Eye (tissue), 1 donor: ENCODE results near the gene NEDD4L.
"Not testable (repeated sequence)": the region's sequence is repeated elsewhere in the genome, so short reads cannot be mapped to it uniquely, and the experiment has no call there.

Source experiments
- DNase-seq: peaks from one replicate; pipeline ENCODE4 v3.0.0-alpha.2; 2015

NEDD4L gene

DNA sequence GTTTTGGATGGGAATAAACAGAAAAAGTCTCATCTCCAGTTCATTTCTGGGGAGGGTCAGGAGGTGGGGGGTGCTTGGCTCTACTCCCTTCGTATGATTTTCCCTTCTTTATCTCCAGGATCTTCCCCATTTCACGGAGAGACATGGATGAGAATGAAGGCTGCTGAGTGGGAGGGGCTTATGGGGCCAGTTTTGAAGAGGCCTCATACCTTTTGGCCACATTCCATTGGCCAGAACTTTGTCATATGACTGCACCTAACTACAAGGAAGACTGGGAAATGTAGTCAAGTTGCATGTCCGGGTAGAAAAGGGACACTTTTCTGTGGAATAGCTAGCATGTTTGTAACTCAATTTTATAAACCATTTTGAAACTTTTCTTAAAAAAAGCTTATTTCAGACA lies 117.6 kb downstream of the NEDD4L start:
- DNase-seq = peak; percentile 16

DNA sequence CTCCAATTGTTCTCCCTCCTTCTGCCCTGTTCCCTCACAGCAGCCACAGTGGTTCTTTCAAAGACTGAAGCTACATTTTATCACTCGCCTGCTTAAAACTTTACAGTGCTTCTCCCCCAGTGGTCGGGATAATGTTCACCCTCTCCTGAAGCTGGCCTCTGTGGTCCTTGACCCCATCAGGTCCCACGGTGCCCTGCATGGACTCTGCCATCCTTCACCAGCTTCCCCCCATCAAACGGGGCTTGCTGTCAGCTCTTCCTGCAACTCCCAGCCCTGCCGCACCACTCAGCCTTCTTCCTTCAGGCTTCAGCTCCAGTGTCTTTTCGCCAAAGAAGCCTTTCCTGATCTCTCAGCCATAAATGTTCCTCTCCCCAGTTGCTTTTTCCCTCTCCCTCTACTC lies 118.1 kb downstream of the NEDD4L start:
- DNase-seq = no peak

DNA sequence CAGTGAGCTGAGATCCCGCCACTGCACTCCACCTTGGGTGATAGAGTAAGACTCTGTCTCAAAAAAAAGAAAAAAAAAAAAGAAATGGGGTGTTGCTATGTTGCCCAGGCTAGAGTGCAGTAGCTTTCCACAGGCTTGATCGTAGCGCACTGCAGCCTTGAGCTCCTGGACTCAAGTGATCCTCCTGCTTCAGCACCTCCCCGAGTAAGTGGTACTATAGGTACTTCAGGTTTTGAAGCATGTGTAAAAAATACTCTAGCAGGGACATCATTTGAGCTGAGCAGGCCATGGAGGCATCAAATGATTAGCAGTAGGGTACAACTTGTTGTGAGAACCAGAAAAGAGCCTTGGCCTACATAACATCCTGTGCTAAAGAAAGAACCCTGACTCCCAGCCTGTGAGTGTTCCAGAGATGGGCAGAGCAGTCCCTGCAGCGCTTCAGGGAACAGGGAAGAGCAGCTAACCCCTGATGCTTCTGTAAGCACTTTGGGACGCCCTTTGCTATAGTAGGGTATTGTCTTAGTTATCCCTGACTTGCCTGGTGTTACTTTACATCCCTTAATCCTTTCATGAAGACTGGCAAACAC lies 119.1 kb downstream of the NEDD4L start:
- DNase-seq = no peak

DNA sequence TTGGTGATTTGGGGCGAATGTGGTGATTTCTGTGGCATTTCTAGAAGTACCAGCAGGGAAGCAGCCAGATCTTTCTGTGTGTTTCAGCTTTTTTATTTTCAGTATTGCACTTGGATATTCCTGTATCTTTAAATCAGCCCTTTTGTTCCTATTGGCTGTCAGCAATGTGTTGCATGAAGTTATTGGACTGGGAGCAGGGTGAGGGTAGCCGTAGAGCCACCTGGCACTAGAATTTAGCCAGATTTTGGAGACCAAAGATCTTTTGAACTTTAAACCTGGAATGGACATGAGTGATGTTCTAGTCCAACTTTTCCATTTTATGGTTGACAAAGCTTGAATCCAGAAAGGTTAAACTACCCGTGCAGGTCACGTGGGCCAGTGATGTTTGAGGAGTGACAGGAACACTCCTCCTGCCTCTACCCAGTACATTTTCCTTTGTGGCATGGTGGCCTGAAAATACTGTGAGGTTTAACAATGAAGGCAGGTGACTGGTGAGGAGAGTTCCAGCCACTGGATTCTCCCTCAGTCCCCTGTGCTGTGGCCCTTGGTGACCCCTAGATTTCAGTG lies 122.3 kb downstream of the NEDD4L start:
- DNase-seq = no peak

DNA sequence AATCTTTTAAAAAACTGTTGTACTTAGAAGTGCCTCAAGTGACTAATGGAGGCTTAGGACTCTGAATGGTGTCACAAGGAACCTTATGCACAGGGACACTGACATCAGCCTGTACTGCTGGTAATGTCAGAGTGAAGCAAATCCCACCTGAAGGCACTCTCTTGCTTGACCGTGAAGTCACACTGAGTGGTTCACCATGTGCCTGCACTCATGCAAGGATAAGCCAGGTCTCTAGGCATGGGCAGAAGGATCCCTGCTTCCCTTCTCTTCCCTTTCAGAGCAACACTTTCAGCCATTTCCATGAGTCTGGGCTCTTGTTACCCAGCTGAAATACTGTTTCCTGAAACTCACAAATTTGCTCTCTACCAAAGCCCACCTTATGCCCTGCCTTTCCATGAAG lies 123.0 kb downstream of the NEDD4L start:
- no peak for DNase-seq

DNA sequence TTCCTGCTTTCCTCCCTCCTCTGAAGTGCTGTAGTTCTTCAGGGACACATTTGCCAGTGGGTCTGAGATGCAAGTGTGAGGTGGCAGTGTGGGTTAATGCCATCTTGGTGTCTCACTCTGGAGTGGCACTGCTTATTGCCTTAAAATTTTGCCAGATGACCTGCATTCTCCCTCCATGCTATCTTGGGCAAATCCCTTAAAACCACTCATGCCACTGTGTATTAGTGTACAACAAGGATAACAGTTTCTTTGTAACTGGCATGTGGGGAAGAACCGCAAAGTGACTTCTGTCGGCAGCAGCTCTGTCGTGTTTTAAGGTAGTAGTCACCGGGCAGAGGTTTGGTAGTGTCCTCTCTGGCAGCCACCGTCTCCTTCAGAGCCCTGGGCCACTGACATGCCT lies 124.2 kb downstream of the NEDD4L start:
- no peak for DNase-seq

GRCh38 chr18:58168993-58169392 lies 125.0 kb downstream of the NEDD4L start:
- no peak for DNase-seq

GRCh38 chr18:58169472-58169871 lies 125.4 kb downstream of the NEDD4L start:
- DNase-seq = no peak

DNA sequence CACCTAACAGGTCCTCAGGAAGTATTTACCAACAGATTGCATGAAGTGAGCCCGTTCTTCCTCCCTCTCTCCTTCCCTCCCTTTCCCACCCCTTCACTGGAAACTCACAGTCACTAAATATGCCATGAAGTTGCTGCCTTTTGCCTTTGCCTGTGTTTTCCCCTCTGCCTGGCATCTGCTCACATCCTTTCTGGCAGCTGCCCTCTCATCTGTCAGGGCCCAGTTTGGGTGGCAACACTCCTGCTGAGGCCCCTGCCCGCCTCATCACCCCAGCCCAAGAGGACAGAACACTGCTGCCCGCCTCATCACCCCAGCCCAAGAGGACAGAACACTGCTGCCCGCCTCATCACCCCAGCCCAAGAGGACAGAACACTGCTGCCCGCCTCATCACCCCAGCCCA lies 126.0 kb downstream of the NEDD4L start:
- not testable (repeated sequence) for DNase-seq

DNA sequence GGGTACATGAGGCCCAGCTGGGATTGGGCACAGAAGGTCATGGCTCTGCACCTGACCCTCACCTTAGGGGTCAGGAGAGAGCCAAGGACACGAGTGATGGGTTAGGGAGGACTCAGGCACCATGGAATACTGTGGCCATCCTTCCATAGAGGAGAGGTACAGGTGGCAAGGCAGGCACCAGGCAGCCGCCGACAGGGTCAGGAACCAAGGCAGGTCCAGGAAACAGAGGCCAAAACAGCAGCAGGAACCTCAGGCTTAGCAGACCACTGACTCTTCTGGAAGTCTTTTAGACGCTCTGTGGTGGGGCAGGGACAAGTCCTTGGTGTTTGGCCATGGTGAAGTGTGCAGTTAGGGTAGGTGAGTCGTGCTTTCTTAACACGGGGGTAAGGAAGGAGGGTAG lies 128.0 kb downstream of the NEDD4L start:
- no peak for DNase-seq

DNA sequence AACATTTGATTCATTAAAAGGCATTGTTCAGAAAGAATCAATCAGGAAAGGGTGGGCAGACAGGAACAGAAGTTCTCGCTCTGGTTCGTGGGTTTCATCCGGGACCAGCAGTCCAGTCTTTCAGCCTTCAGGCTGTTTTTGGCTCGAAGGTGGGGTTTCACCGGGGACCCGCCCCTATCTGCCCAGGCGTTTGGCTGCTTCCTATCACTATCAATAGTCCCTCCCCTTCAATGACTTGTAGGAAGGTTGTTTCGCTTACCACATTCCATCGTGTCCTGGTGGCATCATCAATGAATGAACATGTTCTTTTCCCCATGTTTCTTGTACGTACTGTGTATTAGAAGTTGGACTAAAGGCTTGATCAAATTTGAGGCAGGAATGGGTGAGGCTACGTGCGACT lies 130.3 kb downstream of the NEDD4L start:
- no peak for DNase-seq

- DNase-seq = no peak
Observed at GRCh38 chr18:58175122-58175785, 131.2 kb downstream of the NEDD4L start.

DNA sequence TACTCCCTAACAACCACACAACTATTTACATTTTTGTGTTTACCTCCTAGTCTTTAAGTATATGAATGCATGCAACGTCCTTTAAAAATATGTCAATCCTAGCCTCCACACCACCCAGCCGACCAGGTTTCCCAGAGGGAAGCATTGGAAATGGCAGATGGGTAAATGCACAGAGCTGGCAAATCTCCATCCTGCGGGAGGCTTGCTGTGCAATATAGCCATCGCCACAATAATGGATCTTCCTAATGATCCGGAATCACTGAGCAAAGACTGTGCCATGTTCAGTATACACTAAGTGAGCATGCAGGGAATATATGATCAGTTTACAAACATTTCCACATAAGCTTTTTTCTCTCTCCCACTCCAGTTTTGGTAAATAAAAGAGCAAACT lies 131.8 kb downstream of the NEDD4L start:
- peak; percentile 25 for DNase-seq

- DNase-seq = peak; percentile 57
Observed at GRCh38 chr18:58177004-58177717, 133.1 kb downstream of the NEDD4L start.

DNA sequence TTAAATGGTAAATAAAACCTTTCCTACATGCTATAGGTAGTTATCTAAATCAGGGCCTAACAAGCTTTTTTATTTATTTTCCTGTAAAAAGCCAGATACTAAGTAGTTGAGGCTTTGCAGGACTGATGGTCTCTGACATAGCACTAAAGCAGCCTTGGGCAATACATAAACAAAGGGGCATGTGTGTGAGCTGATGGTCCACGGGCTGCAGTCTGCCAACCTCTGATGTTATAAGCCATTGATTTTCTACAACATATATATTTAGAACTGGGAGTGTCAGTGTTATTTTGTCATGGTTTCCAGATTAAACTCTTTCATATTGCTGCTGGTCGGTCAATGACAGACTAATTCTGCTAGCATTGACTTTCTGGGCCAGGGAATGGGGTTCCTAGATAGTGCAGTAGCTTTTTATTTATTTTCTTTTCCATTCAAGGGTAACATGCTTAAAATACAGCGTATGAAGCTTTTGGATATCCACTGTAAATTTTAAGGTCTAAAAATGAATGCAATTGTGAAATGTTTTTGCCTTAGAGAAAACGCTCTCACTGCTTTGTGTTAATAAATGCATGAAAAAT lies 134.0 kb downstream of the NEDD4L start:
- peak; percentile 33 for DNase-seq

DNA sequence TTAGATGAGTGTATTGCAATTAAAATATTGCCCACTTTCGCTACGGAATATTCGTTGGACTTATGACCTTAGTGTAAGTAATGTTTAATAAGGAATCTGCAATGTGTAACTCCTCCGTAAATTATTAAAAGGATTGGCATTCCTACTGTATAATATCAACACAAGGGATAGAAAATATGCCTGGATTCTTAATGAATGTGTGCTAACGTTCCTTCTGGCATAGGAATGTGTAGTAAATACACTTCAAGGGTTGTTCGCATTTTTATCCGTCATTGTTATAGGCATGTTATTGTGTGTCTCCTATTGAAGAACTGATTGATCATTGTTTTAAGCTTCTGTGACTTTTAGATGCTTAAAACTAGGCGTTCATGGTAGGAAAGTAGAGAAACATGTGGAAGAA lies 134.5 kb downstream of the NEDD4L start:
- DNase-seq = peak; percentile 20

DNA sequence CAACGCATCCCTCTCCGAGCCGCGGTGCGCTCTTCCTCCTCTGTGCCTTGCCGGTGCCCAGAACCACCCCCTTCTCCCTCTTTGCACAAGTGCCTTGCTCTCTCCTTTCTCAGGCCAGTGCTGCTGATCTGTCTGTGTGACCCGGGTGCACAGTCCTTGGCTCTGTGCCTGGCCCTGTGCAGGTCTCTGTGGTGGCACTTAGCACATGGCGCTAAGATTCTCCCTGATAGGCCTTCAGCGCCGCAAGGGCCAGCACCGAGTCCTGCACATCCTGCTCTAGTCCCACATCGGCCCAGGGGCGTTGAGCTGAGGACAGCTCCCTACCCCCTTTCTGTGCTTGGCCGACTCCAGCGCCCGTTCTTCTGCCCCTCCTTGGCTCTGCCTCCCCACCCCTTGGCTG lies 136.1 kb downstream of the NEDD4L start:
- DNase-seq = no peak

- DNase-seq = peak; percentile 86
Observed at GRCh38 chr18:58180738-58181353, 136.8 kb downstream of the NEDD4L start.

DNA sequence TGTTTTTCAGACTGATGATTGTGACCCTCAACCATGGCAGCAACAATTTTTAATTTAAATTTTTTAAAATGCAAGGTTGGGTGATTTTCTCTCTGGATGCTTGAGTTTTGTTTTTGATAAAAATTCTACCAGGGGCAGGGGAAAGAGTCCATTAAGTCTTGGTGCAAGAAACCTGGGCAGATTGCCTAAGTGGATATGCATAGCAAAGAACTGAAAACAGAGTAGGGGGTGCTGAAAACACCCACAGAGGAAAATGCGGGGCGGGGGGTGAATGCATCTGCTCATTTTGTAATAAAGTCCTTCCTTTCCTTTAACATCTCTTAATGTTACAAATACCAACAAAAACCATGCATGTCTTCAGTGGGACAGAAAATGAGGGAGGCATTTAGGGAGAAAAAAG lies 138.0 kb downstream of the NEDD4L start:
- no peak for DNase-seq

GRCh38 chr18:58183226-58183625 lies 139.2 kb downstream of the NEDD4L start:
- DNase-seq = no peak

- DNase-seq = peak; percentile 34
Observed at GRCh38 chr18:58186258-58186948, 142.4 kb downstream of the NEDD4L start.

GRCh38 chr18:58187674-58188073 lies 143.6 kb downstream of the NEDD4L start:
- no peak for DNase-seq

- no peak for DNase-seq
Observed at GRCh38 chr18:58188996-58189395, 145.0 kb downstream of the NEDD4L start.
